Breast epithelium (tissue), 4 donors: ENCODE results near the gene LRRC45. TPM values are rescaled to one million over a fixed set of nuclear protein-coding genes. Genes with fewer than 3 reads are reported as not detected.

Experiments used
- DNase-seq, 2 donors: peaks; one replicate each; pipeline ENCODE4 v3.0.0-alpha.2; 2019; ENCODE audit warnings: low spot score in 2 of 2
- H3K27ac ChIP-seq, 2 donors: fragments of 200-600 bp; sonication (generic) in 1 of 2; one replicate each; pipeline ENCODE4 v1.5.1; 2016 to 2019; ENCODE audit warnings: mild to moderate bottlenecking in 1 of 2
- H3K27me3 ChIP-seq, 2 donors: fragments of 200-600 bp; sonication (generic) in 1 of 2; one replicate each; pipeline versions ENCODE4 v1.5.1 to v1.6.0; 2017 to 2019; ENCODE audit warnings: control low read depth in 1 of 2, mild to moderate bottlenecking in 1 of 2
- H3K36me3 ChIP-seq: fragments of 200-600 bp; one replicate; pipeline ENCODE4 v1.5.1; 2019
- H3K4me1 ChIP-seq, 2 donors: fragments of 200-600 bp; sonication (generic); one replicate each; pipeline ENCODE4 v1.5.1; 2016 to 2019; ENCODE audit warnings: control low read depth in 1 of 2
- H3K4me3 ChIP-seq, 3 donors: fragments of 200-600 bp; sonication (generic); 1 replicate in 2 of 3; 2 replicates in 1 of 3; pipeline ENCODE4 v1.5.1; 2016 to 2019; ENCODE audit warnings: mild to moderate bottlenecking in 3 of 3, moderate library complexity in 2 of 3
- H3K9me3 ChIP-seq, 2 donors: fragments of 200-600 bp; sonication (generic) in 1 of 2; one replicate each; pipeline ENCODE4 v1.5.1; 2016 to 2019; ENCODE audit warnings: control low read depth in 1 of 2
- POLR2A ChIP-seq: fragments of 450-650 bp; IDR thresholded peaks from one replicate; pipeline ENCODE4 v1.6.1; 2016; ENCODE audit warnings: antibody characterized with exemption, mild to moderate bottlenecking, moderate library complexity
- POLR2AphosphoS5 ChIP-seq, 3 donors: sonication (generic); formaldehyde crosslinking; IDR thresholded peaks; one replicate each; pipeline ENCODE4 v1.6.1; 2017; ENCODE audit warnings: antibody characterized with exemption in 3 of 3
- intact Hi-C: fragments of 100-400 bp; cut with DNase I; formaldehyde crosslinking; loops from one replicate; pipeline ENCODE4 v1.15.1; 2023; ENCODE audit warnings: low total_unique reads
- total RNA-seq, 3 donors: library from RNA; depleted of rRNA; stranded (reverse); fragments of >200 nt; gene quantifications; one replicate each; pipeline ENCODE4 v1.1.0, GENCODE V29; 2016
- TF ChIP-seq, protein P1 (sequence below), 3 donors: fragments of 450-650 bp; IDR thresholded peaks; one replicate each; pipeline ENCODE4 v1.5.1; 2016 to 2017; ENCODE audit warnings: antibody characterized with exemption in 3 of 3, mild to moderate bottlenecking in 3 of 3, moderate library complexity in 3 of 3

Gene LRRC45
- total RNA-seq, 3 donors from 2014 or later, result 8.0 to 18.7 (median 14.7) TPM

DNA sequence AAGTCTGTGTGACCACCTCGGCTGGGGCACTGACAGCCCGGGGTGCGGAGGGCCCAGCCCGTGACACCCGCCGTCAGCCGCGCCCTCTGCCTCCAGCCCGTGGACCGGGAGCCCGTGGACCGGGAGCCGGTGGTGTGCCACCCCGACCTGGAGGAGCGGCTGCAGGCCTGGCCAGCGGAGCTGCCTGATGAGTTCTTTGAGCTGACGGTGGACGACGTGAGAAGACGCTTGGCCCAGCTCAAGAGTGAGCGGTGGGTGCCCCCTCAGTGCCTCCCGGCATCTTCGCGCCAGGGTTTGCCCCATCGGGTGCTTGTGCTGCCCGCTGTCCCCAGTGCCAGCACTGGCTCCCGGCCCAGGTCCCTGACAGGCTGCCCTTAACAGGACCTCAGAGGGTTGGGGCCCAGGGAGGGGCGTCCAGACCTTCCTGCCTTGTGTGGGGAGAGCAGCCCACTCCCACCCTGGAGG is 14.1 kb upstream of the LRRC45 start:
- no peak overlapping the region for H3K27ac ChIP-seq
- no peaks in the 10 kb centered on the region for H3K36me3 ChIP-seq
- H3K4me3 ChIP-seq, result no peak overlapping the region
- H3K9me3 ChIP-seq, result no peaks in the 10 kb centered on the region
- no peak for TF ChIP-seq POLR2A
- TF ChIP-seq, protein P1, sequence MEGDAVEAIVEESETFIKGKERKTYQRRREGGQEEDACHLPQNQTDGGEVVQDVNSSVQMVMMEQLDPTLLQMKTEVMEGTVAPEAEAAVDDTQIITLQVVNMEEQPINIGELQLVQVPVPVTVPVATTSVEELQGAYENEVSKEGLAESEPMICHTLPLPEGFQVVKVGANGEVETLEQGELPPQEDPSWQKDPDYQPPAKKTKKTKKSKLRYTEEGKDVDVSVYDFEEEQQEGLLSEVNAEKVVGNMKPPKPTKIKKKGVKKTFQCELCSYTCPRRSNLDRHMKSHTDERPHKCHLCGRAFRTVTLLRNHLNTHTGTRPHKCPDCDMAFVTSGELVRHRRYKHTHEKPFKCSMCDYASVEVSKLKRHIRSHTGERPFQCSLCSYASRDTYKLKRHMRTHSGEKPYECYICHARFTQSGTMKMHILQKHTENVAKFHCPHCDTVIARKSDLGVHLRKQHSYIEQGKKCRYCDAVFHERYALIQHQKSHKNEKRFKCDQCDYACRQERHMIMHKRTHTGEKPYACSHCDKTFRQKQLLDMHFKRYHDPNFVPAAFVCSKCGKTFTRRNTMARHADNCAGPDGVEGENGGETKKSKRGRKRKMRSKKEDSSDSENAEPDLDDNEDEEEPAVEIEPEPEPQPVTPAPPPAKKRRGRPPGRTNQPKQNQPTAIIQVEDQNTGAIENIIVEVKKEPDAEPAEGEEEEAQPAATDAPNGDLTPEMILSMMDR (IDR thresholded peaks at IDR 0.05), result no peak
- TF ChIP-seq POLR2AphosphoS5 (IDR thresholded peaks at IDR 0.05), result no peak
- no peaks in the 10 kb centered on the region for H3K27me3 ChIP-seq
- intact Hi-C loops, result loop anchor here (5.0 kb wide), 1 partner anchor 117 kb away; the partner anchor contains the start of genes ALYREF and ANAPC11
- DNase-seq, result no peak
- no peaks in the 10 kb centered on the region for H3K4me1 ChIP-seq

GRCh38 chr17:82009413-82009812 is 13.7 kb upstream of the LRRC45 start:
- H3K27ac ChIP-seq, result no peak overlapping the region
- TF ChIP-seq, protein P1 (IDR thresholded peaks at IDR 0.05), result no peak
- TF ChIP-seq POLR2A (no peak), POLR2AphosphoS5 (IDR thresholded peaks at IDR 0.05) (no peak)
- H3K4me1 ChIP-seq, result no peaks in the 10 kb centered on the region
- H3K4me3 ChIP-seq, result no peak overlapping the region
- intact Hi-C loops, result loop anchor here (5.0 kb wide), 1 partner anchor 117 kb away; the partner anchor contains the start of genes ALYREF and ANAPC11
- H3K9me3 ChIP-seq, result no peaks in the 10 kb centered on the region
- DNase-seq, result no peak
- H3K27me3 ChIP-seq, result no peaks in the 10 kb centered on the region
- no peaks in the 10 kb centered on the region for H3K36me3 ChIP-seq

- no peak for DNase-seq
- Histone ChIP-seq H3K27me3 (no peaks in the 10 kb centered on the region), H3K4me3 (no peak overlapping the region), H3K27ac (no peak overlapping the region), H3K9me3 (no peaks in the 10 kb centered on the region), H3K36me3 (no peaks in the 10 kb centered on the region), H3K4me1 (no peaks in the 10 kb centered on the region)
- TF ChIP-seq, protein P1 (IDR thresholded peaks at IDR 0.05), result no peak
- TF ChIP-seq POLR2AphosphoS5 (IDR thresholded peaks at IDR 0.05) (no peak), POLR2A (no peak)
- intact Hi-C loops, result no loop called here
Observed at GRCh38 chr17:82010575-82011525, 12.3 kb upstream of the LRRC45 start.

DNA sequence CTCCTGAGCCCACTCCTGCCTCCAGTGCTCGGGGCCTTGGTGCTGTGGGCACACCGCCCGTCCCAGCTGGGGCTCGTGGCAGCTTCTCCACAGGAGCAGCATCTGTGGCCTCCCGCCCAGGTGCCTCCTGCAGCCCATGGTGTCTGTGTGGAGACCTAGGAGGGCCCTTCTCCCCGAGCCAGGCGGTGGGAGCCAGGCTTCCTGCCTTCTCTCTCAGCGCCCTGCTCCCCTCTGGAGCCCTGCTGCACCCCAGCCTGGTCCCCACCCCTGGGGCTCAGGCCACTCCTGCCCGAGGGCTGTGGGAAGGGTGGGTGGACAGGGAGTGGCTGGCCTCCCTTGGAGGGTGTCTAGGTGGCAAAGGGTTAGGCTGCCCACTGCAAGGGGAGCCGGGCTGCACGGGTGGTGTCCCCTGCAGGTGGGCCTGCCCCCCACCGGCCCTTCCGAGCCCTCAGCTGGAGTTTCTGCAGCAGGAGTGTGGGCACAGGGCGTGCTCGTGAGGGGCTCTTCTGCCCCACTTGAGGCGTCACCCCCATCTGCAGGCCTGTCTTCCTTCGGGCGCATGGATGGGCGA is 11.4 kb upstream of the LRRC45 start:
- no peak overlapping the region for H3K4me3 ChIP-seq
- H3K4me1 ChIP-seq, result no peaks in the 10 kb centered on the region
- no peak for DNase-seq
- TF ChIP-seq, protein P1 (IDR thresholded peaks at IDR 0.05), result no peak
- TF ChIP-seq POLR2A (no peak), POLR2AphosphoS5 (IDR thresholded peaks at IDR 0.05) (no peak)
- intact Hi-C loops, result no loop called here
- H3K9me3 ChIP-seq, result no peaks in the 10 kb centered on the region
- no peaks in the 10 kb centered on the region for H3K27me3 ChIP-seq
- H3K27ac ChIP-seq, result no peak overlapping the region
- no peaks in the 10 kb centered on the region for H3K36me3 ChIP-seq

GRCh38 chr17:82012261-82012639 is 10.9 kb upstream of the LRRC45 start:
- TF ChIP-seq, protein P1 (IDR thresholded peaks at IDR 0.05), result no peak
- no peak for TF ChIP-seq POLR2A
- TF ChIP-seq POLR2AphosphoS5 (IDR thresholded peaks at IDR 0.05), result no peak
- Histone ChIP-seq H3K9me3 (no peaks in the 10 kb centered on the region), H3K27ac (peak overlapping the region in 1 of 2 donors; percentile 68), H3K4me3 (no peak overlapping the region), H3K4me1 (no peaks in the 10 kb centered on the region), H3K27me3 (no peaks in the 10 kb centered on the region), H3K36me3 (no peaks in the 10 kb centered on the region)
- intact Hi-C loops, result no loop called here
- DNase-seq, result no peak
